Uterus (tissue), 4 donors: ENCODE measurements around the gene RAB44. TPM values are rescaled to one million over a fixed set of nuclear protein-coding genes. Genes with fewer than 3 reads are reported as not detected.

Experiments
- DNase-seq, 2 donors: peaks; one replicate each; pipeline ENCODE4 v3.0.0-alpha.2; 2019 to 2020
- H3K27ac ChIP-seq, 2 donors: fragments of 200-600 bp; sonication (generic); 1 replicate in 1 of 2; 2 replicates in 1 of 2; pipeline ENCODE4 v1.5.1; 2016 to 2018
- H3K27me3 ChIP-seq, 2 donors: fragments of 200-600 bp; sonication (generic); one replicate each; pipeline ENCODE4 v1.5.1; 2018 to 2019; ENCODE audit warnings: control low read depth in 1 of 2
- H3K36me3 ChIP-seq, 2 donors: fragments of 200-600 bp; sonication (generic); one replicate each; pipeline ENCODE4 v1.5.1; 2019; ENCODE audit warnings: control low read depth in 1 of 2
- H3K4me1 ChIP-seq, 2 donors: fragments of 200-600 bp; sonication (generic); one replicate each; pipeline ENCODE4 v1.5.1; 2018 to 2019; ENCODE audit warnings: control low read depth in 1 of 2
- H3K4me3 ChIP-seq, 2 donors: fragments of 200-600 bp; sonication (generic); 1 replicate in 1 of 2; 2 replicates in 1 of 2; pipeline ENCODE4 v1.5.1; 2018 to 2019; ENCODE audit warnings: mild to moderate bottlenecking in 1 of 2
- H3K9me3 ChIP-seq, 2 donors: fragments of 200-600 bp; sonication (generic); one replicate each; pipeline ENCODE4 v1.5.1; 2019; ENCODE audit warnings: control low read depth in 1 of 2
- POLR2A ChIP-seq, 2 donors: fragments of 450-650 bp; IDR thresholded peaks; one replicate each; pipeline ENCODE4 v1.6.1; 2016; ENCODE audit warnings: antibody characterized with exemption in 2 of 2, mild to moderate bottlenecking in 1 of 2, moderate library complexity in 1 of 2
- intact Hi-C: fragments of 100-400 bp; cut with DNase I; formaldehyde crosslinking; loops from one replicate; pipeline ENCODE4 v1.15.1; 2023; ENCODE audit warnings: low total_unique reads
- total RNA-seq, 4 donors: library from RNA; depleted of rRNA in 3 of 4; stranded (reverse); fragments of >200 nt in 3 of 4; gene quantifications; one replicate each; pipeline versions ENCODE4 v1.1.0 to v1.2.4, GENCODE V29; 2014 to 2023
- TF ChIP-seq, protein P1 (sequence below), 4 experiments: fragments of 200-600 bp in 2 of 4; fragments of 450-650 bp in 2 of 4; sonication (generic) in 2 of 4; IDR thresholded peaks; one replicate each; pipeline ENCODE4 v1.5.1; 2016 to 2019; ENCODE audit warnings: antibody characterized with exemption in 4 of 4, mild to moderate bottlenecking in 2 of 4, moderate library complexity in 1 of 4
- donor health status: DM: yes; HTN: yes; CAD: no.

Gene RAB44
- total RNA-seq, 4 donors from 2014 or later = 0.37 TPM; not detected in 3

GRCh38 chr6:36676141-36677058, 21.2 kb upstream of the RAB44 start:
- Histone ChIP-seq H3K4me1 (peaks cover 0 to 5% of the 10 kb centered on the region in 2 donors), H3K4me3 (no peak overlapping the region), H3K36me3 (no peaks in the 10 kb centered on the region), H3K27me3 (no peaks in the 10 kb centered on the region), H3K9me3 (no peaks in the 10 kb centered on the region), H3K27ac (peak overlapping the region; percentile 100)
- intact Hi-C loops = no loop called here
- TF ChIP-seq, protein P1, sequence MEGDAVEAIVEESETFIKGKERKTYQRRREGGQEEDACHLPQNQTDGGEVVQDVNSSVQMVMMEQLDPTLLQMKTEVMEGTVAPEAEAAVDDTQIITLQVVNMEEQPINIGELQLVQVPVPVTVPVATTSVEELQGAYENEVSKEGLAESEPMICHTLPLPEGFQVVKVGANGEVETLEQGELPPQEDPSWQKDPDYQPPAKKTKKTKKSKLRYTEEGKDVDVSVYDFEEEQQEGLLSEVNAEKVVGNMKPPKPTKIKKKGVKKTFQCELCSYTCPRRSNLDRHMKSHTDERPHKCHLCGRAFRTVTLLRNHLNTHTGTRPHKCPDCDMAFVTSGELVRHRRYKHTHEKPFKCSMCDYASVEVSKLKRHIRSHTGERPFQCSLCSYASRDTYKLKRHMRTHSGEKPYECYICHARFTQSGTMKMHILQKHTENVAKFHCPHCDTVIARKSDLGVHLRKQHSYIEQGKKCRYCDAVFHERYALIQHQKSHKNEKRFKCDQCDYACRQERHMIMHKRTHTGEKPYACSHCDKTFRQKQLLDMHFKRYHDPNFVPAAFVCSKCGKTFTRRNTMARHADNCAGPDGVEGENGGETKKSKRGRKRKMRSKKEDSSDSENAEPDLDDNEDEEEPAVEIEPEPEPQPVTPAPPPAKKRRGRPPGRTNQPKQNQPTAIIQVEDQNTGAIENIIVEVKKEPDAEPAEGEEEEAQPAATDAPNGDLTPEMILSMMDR (IDR thresholded peaks at IDR 0.05) = no peak
- TF ChIP-seq POLR2A (IDR thresholded peaks at IDR 0.05) = no peak
- no peak for DNase-seq

DNA sequence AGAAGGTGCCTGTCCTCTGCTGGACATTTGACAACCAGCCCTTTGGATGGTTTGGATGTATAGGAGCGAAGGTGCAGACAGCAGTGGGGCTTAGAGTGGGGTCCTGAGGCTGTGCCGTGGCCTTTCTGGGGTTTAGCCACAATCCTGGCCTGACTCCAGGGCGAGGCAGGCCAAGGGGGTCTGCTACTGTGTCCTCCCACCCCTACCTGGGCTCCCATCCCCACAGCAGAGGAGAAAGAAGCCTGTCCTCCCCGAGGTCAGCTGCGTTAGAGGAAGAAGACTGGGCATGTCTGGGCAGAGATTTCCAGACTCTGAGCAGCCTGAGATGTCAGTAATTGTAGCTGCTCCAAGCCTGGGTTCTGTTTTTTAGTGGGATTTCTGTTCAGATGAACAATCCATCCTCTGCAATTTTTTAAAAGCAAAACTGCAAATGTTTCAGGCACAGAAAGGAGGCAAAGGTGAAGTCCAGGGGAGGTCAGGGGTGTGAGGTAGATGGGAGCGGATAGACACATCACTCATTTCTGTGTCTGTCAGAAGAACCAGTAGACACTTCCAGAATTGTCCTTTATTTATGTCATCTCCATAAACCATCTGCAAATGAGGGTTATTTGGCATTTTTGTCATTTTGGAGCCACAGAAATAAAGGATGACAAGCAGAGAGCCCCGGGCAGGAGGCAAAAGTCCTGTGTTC, 20.4 kb upstream of the RAB44 start:
- H3K27me3 ChIP-seq = no peaks in the 10 kb centered on the region
- H3K36me3 ChIP-seq = no peaks in the 10 kb centered on the region
- peak overlapping the region; percentile 100 for H3K27ac ChIP-seq
- no peak for TF ChIP-seq POLR2A (IDR thresholded peaks at IDR 0.05)
- TF ChIP-seq, protein P1 (IDR thresholded peaks at IDR 0.05) = no peak
- intact Hi-C loops = no loop called here
- H3K4me1 ChIP-seq = peaks cover 0 to 5% of the 10 kb centered on the region in 2 donors
- DNase-seq = no peak
- H3K4me3 ChIP-seq = no peak overlapping the region
- no peaks in the 10 kb centered on the region for H3K9me3 ChIP-seq

- no peaks in the 10 kb centered on the region for H3K27me3 ChIP-seq
- no peak for TF ChIP-seq POLR2A (IDR thresholded peaks at IDR 0.05)
- TF ChIP-seq, protein P1 (IDR thresholded peaks at IDR 0.05) = no peak
- peaks cover 0 to 5% of the 10 kb centered on the region in 2 donors for H3K4me1 ChIP-seq
- no peaks in the 10 kb centered on the region for H3K9me3 ChIP-seq
- intact Hi-C loops = no loop called here
- no peak for DNase-seq
- peak overlapping the region; percentile 100 for H3K27ac ChIP-seq
- no peaks in the 10 kb centered on the region for H3K36me3 ChIP-seq
- H3K4me3 ChIP-seq = peak overlapping the region in 1 of 2 donors; percentile 73
Measured at GRCh38 chr6:36677753-36678487, 19.7 kb upstream of the RAB44 start.

- H3K4me3 ChIP-seq = peak within 1 kb of the TSS; percentile 73 to 94
- H3K36me3 ChIP-seq = no peaks in the 10 kb centered on the region
- peaks cover 0 to 5% of the 10 kb centered on the region in 2 donors for H3K4me1 ChIP-seq
- no peaks in the 10 kb centered on the region for H3K9me3 ChIP-seq
- H3K27me3 ChIP-seq = no peaks in the 10 kb centered on the region
- intact Hi-C loops = no loop called here
- peak; percentile 90 to 92 for DNase-seq
- peak within 1 kb of the TSS; percentile 100 for H3K27ac ChIP-seq
- TF ChIP-seq, protein P1 (IDR thresholded peaks at IDR 0.05) = peak in 2 of 4 experiments; percentile 40 to 43
- peak; percentile 99 to 100 for TF ChIP-seq POLR2A (IDR thresholded peaks at IDR 0.05)
Measured at GRCh38 chr6:36678488-36679042, 19.1 kb upstream of the RAB44 start, which contains the start of gene CDKN1A. Gene CDKN1A (plus strand): TSS chr6:36678714. CDS start chr6:36684102, 5,388 bp downstream.
